DMS79 treated with DMSO at 0.1 percent for 48 hours (cell line): ENCODE results near the gene WNT9A.

Source experiments
- DNase-seq: peaks from one replicate; lab custom pipeline; 2025; lab: John Stamatoyannopoulos, UW

Gene WNT9A

DNA sequence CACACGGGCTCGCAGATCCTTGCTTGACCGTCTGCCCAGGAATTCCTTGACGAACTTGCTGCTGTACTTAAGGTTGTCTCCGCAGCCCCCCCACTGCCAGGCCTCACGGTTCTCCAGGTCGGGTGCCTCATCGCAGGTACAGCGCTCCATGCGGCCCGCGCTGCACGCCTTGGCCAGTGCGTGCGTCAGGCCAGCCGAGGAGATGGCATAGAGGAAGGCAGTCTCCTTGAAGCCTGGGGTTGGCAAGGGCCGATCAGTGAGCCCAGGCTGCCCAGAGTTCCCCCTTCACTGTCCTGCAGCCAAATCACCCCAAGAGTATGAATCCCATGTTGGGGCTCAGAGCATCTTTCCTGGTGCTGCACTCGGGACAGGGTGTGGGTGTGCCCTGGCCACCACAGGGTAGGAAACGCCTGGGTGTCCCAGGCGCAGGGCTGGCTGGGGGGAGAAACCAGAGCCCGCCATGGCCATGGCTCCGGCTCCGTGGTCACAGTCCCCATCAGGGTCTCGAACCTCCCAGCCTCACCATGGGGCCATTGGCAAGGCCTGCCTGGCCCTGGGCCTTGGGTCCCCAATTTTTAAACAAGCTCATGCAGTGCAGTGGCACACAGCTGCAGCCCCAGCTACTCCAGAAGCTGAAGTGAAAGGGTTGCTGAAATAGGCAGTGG, 23.4 kb downstream of the WNT9A start:
- no peak for DNase-seq

DNA sequence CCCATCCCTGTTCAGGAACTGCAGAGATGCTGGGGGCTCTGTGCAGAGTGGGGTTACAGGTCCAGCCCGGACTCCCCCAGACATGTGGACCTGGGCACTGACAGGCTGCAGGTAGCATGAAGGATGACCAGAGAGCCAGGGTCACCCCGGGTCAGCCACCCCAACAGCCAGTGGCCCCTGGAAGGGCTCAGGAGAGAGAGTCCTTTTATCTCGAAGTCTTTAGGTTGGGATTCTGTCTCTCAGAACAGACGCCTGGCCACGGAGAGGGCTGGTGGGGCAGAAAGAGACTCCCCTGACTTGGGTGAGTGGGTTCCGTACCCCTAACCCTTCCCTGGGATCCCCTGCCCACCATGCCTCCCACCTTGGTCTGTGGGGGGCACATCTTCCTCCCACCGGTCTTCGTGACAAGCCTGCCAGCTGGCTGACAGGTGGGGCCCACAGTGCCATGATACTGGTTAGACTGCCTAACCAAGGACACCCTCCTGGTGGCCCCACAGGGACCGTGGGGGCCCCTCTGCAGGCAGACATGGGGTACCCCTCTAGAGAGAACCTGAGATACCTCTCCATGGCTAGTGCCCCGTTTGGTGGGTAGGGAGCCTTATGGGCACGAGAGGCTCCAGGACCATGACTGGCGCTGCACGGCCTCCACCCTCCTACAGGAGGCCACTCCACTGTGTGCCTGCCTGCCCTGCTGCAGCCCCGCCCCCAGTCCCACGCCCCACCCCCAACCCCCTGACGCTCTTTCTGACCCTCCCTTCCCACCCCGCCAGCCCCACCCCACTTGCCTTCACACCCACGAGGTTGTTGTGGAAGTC, 24.2 kb downstream of the WNT9A start:
- no peak for DNase-seq

DNA sequence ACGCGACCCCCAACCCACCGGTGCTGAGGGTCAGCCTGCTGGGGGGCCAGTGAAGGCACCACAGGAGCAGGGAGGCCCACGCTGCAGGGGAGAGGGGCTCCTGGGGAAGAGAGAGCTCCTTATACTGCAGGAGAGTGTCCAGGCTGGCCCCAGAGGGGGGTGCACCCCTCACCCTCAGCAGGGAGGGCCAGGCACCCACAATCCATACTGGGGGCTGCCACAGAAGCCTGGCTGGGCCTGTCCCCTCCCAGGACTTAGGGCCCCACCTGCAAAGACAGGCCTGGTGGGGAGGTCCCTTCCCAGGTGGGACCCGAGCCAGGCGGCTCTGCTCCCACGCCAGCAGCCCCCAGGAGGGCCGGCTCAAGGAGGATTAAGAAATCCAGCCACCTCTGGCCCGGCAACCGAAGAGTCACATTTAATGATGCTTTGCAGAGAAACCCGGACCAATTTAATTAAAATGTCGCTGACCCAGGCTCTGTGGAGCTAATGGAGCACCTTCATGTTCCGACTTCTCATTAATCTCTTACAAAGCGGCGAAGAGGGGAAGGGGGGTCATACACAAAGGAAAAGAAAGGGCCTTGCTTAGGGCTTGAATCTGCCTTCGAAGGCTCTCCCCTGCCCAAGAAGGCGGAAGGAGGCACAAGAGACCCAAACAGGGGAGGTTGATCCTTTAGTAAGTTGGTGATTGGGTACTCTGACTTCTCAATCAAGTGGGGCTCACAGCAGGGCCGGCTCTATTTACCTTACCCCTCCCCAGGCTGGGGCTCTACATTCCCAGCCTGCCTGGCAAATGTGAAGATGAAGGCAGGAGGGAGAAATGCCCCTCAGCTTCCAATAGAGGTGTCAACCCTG, 25.0 kb downstream of the WNT9A start:
- DNase-seq = peak; percentile 85

DNA sequence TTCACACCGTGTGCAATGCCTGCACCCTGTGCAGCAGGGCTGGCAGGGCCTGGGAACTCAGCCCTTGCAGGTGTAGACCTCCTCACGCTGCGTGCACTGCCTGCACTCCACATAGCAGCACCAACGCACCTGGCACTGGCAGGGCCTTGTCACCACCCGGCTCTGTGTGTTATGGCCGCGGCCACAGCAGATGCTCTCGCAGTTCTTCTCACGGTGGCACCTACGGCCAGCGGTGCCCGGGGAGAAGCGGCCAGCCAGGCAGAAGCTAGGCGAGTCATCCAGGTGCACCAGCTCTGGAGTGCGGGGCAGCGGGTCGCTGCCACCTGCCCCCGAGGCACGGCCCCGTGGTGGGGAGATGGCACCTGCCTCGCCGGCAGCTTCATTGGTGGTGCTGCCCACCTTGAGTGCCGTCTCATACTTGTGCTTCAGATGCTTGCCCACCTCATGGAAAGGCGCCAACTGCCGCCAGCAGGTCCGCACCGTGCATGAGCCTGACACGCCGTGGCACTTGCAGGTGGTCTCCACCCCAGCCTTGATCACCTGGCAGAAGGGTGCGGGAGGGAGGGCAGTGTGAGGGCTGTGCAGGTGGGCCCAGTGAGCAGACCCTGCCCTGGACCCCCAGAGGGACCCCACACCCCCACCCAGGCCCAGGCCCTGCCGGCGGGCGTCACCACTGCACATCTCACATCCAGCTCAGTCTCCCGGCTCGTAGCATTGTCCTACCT, 26.1 kb downstream of the WNT9A start:
- peak; percentile 82 for DNase-seq

DNA sequence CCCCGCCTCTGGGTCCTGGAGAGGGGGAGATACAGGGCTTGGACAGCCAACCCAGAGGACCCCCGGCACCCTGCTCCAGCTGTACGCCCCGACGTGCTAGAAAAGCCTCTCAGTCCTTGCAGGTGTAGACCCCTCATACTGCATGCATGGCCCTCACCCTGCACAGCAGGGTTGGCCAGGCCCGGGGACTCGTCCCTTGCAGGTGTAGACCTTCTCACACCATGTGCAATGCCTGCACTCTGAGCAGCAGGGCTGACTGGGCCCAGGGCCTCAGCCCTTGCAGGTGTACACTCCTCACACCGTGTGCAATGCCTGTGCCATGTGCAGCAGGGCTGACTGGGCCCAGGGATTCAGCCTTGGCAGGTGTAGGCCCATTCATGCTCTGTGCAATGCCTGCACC, 26.8 kb downstream of the WNT9A start:
- no peak for DNase-seq

DNA sequence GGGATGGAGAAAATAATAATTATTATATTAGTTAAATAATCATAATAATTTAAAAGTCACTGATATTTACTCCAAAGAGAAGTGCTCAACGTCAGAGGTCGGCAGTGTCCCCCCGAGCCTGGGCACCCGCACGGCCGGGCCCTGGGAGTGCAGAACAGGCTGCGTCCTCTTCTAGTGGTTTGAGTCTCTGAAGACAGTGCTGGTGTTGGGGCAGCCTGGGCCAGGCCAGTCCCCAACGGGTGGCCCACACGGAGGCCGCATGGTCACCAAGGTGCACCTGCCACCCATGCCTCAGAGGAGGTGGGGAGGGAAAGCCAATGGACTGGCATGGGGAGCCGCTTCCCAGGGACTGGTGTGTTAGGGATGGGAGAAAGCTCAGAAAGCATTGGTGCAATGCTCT, 27.3 kb downstream of the WNT9A start:
- DNase-seq = no peak

DNA sequence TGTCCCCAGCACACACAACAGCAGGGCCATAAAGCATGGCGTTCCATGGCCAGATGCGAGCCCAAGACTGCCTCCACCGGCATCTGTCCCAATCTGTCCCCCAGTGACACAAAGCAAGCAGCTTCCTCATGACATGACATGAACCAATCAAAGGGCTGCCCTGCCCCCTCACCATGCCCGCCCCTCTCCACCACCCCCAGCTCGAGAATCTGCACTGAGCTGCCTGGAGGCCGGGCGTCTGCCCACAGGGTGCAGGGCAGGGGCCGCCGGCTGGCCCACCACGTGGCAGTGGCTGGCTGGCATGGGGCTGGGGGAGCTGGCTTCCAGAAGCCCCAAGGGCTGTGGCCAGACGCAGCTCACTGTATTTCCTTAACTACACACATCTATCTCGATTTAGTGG, 27.8 kb downstream of the WNT9A start:
- no peak for DNase-seq

DNA sequence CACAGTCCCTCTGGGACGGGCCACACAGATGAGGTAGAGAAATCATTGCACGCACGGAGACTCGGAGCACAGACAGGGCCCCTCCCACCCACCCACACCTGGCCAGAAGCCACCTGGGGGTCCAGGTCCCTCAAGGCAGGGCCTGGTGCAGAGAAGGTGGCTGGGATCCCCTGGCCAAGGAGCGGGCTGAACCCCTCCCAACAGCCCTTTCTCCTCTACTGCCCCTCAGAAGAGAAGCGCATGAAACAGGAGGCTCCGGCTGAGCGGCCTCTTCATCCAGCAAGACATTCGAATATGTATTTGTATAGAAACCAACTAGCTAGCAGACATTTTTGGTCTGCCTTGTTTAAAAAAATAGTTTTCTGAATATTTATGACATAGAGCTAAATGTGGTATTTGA, 29.0 kb downstream of the WNT9A start:
- DNase-seq = no peak

DNA sequence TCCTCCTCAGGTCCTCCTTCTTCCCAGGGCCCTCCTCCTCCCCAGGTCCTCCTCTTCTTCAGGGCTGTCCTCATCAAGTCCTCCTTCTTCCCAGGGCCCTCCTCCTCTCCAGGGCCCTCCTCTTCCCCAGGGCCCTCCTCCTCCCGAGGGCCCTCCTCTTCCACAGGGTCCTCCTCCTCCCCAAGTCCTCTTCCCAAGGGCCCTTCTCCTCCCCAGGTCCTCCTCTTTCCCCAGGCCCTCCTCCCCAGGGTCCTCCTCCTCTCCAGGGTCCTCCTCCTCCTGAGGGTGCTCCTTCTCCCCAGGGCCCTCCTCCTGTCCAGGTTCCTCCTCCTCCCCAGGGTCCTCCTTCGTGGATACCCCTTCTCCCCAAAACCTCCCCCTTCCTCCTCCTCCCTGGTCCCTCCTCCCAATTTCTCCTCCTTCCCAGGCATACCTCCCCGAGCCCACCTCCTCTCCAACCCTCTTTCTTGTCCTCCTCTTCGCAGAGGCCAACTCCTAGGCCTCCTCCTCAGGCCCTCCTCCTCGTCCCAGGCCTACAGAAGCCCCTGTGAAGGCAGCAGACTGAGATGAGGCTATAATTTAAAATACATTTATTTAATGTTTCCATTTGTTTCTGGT, 29.5 kb downstream of the WNT9A start:
- no peak for DNase-seq

DNA sequence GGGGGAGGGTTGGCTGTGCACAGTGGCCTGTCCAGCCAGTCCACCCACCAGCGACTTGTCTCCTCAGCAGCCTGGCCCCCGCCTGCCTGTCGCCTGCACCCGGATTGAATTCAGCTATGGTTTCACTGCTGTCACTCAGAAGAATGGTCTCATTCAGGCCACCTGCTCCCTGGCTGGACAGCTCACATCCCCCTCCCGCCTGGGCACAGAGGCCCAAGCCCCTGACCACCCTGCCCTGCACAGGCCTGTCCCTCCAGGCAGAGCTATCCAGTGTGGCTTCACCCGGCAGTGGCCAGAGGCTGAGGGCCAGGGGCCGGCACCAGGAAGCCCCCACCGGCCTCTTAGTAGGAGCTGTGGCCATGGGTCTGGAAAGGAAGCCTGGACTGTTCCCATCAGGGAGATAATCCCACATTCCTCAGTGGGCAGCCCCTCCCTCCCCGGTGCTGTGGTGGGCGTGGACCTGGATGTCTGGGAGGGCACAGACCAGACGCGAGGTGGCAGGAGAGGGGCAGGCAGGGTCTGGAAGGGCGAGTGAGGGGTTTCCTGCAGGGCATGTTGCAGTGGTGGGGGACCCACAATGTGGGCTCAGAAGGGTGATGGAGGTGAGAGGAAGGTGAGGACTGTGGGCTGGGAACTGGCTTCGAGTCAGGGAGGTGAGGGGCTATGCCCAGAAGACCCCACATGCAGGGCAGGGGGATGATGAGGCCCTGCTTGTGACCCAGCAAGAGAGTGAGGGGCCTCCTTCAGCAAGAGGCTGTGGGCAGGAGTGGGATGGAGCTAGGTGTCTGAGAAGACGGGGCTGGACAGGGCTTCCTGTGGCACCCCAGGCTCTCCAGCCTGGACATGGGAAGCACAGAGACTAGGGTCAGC, 30.4 kb downstream of the WNT9A start:
- DNase-seq = no peak

DNA sequence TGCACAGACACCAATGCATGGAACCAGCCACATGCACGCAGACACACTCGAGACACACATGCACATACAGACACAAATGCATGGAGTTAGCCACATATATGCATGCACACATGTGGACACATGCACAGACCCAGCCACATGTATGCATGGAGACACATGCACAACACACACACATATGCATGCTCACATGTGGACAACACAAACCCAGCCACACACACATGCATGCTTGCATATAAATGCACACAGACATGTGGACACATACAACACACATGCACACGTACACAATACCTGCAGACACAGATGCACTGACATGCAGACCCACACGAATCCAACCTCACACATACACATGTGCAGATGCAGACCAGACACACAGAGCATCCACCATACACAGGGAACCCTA, 31.1 kb downstream of the WNT9A start:
- no peak for DNase-seq

DNA sequence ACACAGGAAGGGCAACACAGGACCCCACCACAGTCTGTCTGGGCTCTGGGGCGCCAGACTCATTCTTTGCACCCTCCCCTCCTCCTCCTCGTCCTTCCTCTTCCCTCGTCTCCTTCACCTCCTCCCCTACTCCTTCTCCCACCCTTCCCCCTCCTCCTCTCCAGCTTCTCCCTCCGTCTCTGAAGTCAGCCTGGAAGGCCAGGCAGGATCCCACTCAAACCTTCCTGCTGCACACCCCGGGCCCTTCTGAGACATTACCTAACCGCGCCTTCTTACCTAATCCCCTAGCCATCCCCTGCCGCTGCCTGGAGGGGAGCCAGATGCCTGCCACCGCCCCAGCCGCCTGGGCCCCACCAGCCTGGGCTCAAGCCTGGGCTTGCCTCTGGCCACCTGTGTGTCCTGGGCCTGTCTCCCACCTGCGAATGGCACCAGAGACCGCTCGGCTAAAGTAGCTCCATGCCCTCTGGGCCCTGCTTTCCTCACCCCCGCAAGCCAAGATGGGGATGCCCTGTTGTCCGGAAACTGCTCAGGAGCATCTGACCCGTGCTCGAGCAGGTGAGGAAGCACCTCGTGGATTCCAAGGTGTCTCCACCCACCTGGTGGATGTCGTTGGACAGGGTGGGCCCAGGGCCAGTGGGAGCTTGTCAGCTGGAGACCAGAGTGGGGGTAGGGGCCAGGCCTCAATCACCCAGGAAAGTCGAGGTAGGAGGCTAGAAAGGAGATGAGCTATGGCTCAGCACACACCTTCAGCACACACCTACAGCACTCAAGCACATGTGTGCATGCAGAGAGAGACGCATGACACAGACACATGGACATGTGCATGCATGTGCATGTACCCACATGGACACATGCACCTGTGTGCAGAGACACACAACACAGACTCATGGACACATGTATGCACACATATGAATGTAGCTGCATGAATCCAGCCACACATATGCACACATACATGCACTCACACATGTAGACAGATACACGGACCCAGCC, 31.9 kb downstream of the WNT9A start:
- DNase-seq = peak; percentile 89

DNA sequence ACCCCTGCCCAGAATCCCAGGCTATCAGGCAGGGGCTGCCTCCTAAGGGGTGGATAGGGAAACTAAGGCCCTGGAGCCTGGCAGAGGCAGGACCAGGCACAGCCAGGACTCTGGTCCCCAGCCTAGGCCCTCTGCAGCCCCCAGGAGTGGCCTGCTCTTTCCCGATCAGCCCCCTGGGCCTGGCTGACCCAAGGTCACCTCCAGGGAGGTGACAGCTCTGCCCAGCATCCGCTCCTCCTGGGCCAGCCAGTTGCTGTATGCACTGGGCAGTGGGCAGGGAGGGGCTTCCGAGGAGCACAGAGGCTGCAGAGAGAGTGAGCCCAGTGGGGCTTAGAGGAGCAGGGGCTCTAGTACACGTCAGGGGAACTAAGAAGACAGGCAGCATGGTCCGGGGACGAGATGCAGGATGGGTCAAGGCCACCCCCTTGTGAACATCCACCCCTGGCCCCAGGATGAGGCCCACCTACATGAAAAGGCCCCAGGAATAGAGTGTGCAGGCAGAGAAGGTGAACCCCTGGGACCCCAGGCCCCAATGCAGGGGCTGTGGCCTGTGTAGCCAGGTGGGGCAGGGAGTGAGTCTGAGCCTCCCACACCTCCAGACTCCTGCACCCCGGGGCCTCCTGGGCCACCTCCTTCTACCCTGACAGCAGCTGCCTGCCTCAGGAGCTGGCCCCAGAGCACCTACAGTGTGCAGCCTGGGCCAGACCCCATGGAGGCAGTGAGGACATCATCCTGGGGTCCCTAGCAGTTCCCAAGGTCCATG, 32.8 kb downstream of the WNT9A start:
- no peak for DNase-seq

DNA sequence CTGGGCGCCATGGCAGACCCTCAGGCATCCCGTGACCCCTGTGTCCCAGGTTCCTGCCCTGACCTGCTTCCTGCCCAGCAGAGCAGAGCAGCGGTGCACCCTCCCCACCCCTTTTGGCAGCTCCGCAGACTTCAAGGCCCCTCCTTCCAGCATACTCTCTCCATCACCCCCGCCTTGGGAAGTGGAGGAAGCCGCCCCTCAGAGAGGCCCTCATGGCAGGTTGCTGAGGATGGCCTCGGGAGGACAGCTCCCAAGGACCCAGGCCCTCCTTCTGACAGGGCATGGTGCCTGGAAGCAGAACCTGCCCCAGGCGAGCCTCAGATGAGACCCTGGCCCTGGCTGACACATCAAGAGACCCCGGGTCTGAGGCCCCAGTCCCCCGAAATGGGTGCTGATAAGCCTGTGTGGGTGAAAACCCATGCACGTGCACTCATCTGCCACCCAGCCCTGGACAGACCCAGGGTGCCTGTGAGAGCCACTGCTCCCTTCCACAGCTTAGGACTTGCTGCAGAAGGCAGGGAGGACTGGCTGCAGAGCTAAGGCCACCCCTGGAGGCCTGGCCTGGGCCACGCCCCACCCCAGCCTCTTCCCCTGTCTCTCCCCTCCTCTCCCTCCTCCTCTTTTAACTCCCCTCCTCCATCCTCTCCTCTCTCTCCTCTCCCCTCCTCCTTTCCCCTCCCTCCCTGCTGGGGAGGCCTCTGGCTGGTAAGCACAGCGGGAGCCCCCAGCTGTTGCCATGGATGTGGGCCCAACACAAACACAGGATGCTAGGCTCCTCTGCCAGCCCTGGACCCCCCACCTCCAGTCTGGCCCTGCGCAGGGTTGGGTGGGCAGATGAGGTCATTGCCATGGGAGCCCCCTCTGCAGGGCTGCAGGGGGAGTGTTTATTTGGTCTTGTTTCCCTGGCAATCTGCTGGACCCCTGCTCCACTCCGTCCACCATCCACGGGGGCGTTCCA, 33.7 kb downstream of the WNT9A start:
- DNase-seq = peak; percentile 5

DNA sequence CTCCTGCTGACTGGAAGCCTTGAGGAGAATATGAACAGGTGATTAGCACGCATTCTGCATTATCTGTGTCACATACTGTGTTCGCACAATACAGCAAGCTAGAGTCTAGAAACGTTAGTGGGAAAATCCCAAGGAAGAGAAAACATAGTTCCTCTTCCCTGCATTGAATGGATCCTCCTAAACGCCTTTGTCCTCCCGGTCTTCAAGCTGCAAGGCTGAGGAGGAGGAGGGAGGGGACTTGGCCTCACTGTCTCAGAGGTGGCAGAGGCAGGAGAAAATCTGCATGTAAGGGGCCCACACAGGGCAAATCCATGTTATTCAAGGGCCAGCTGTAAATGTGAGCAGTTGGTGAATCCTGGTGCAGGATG, 34.4 kb downstream of the WNT9A start:
- DNase-seq = no peak

DNA sequence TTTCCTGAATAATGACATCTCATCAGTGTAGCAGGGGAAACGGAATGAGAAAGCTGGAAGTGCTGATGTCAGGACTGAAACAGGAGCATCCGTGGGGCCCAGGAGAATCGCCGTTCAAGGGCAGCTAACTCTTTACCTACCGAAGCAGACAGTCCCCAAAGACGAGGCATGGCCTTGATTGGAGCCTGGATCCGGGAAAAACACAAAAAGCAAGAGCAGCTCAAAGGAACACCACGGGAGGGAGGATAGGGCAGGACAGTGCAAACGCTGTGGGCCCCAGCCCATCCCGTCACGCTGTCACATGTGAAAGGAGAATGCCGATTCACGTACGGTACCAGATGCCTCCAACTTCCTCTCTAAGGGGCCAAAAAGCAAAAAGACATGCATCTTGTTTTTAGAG, 34.9 kb downstream of the WNT9A start:
- no peak for DNase-seq

DNA sequence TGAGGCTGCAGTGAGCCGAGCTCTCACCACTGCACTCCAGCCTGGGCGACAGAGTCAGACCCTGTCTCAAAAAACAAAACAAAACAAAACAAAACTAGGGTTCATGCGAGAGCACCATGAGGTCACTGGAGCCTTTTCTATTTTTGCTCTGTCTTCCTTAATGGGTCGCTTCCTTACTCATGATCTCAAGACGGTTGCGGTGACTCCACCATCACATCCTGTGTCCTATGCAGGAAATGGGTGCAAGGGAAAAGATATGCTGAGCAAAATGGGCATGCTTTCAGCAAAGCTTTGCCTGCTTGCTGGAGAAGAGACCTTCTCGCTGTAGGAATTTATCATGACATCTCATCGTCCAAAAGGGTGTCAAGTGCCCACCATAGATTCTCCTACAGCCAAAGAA, 36.4 kb downstream of the WNT9A start:
- DNase-seq = no peak
